HCEC 1CT (cell line): ENCODE data around the gene OTOP2.

Source experiments
- DNase-seq: peaks from one replicate; pipeline ENCODE4 v3.0.0-alpha.2; 2017

OTOP2 gene

GRCh38 chr17:74925242-74925641 is 1.2 kb downstream of the OTOP2 start:
- DNase-seq, result no peak

- no peak for DNase-seq
These were observed 4.7 kb downstream of the OTOP2 start for GRCh38 chr17:74928786-74929185.

- DNase-seq, result no peak
These were observed 6.5 kb downstream of the OTOP2 start for GRCh38 chr17:74930535-74931036.

GRCh38 chr17:74935048-74935447 is 11.0 kb downstream of the OTOP2 start:
- no peak for DNase-seq

GRCh38 chr17:74935585-74936469 is 11.8 kb downstream of the OTOP2 start, which contains the start of gene OTOP3:
OTOP3 (plus strand) TSS chr17:74935898; CDS start chr17:74935922, 24 bp downstream.
- DNase-seq, result no peak

- no peak for DNase-seq
These were observed 12.4 kb downstream of the OTOP2 start for GRCh38 chr17:74936470-74936799.

GRCh38 chr17:74937064-74938051 is 13.3 kb downstream of the OTOP2 start:
- DNase-seq, result no peak

- DNase-seq, result no peak
These were observed 14.3 kb downstream of the OTOP2 start for GRCh38 chr17:74938194-74938950.

GRCh38 chr17:74939534-74939933 is 15.5 kb downstream of the OTOP2 start:
- DNase-seq, result no peak

- no peak for DNase-seq
These were observed 17.2 kb downstream of the OTOP2 start for GRCh38 chr17:74941128-74941725.

GRCh38 chr17:74943808-74944522 is 19.9 kb downstream of the OTOP2 start:
- DNase-seq, result no peak

GRCh38 chr17:74945543-74945942 is 21.5 kb downstream of the OTOP2 start:
- DNase-seq, result no peak

GRCh38 chr17:74946641-74947040 is 22.6 kb downstream of the OTOP2 start:
- no peak for DNase-seq

- no peak for DNase-seq
These were observed 23.1 kb downstream of the OTOP2 start for GRCh38 chr17:74947041-74947754.

- DNase-seq, result no peak
These were observed 25.5 kb downstream of the OTOP2 start for GRCh38 chr17:74949455-74950115.

GRCh38 chr17:74950207-74950606 is 26.1 kb downstream of the OTOP2 start:
- DNase-seq, result no peak

GRCh38 chr17:74951065-74951464 is 27.0 kb downstream of the OTOP2 start:
- no peak for DNase-seq

- no peak for DNase-seq
These were observed 27.8 kb downstream of the OTOP2 start for GRCh38 chr17:74951680-74952421.

- no peak for DNase-seq
These were observed 28.5 kb downstream of the OTOP2 start for GRCh38 chr17:74952431-74953133.
